Omental fat pad (tissue), 4 donors: ENCODE measurements around the gene DMBX1. TPM values are rescaled to one million over a fixed set of nuclear protein-coding genes. Genes with fewer than 3 reads are reported as not detected.

Source experiments
- ATAC-seq: fragments of 150-250 bp; one replicate; pipeline ENCODE4 v1.9.1; 2016; ENCODE audit warnings: mild to moderate bottlenecking, moderate library complexity; ENCODE audit not compliant: low FRiP score
- DNase-seq: peaks from one replicate; pipeline ENCODE4 v3.0.0-alpha.2; 2019; ENCODE audit warnings: low spot score
- total RNA-seq, 4 donors: library from RNA; depleted of rRNA; stranded (reverse); fragments of >200 nt; gene quantifications; one replicate each; pipeline ENCODE4 v1.1.0, GENCODE V29; 2016
- TF ChIP-seq, protein P1 (sequence below), 3 donors: fragments of 450-650 bp; IDR thresholded peaks; one replicate each; pipeline ENCODE4 v1.5.1; 2016 to 2017; ENCODE audit warnings: antibody characterized with exemption in 3 of 3, mild to moderate bottlenecking in 3 of 3, moderate library complexity in 2 of 3

The DMBX1 gene
- not detected for total RNA-seq

DNA sequence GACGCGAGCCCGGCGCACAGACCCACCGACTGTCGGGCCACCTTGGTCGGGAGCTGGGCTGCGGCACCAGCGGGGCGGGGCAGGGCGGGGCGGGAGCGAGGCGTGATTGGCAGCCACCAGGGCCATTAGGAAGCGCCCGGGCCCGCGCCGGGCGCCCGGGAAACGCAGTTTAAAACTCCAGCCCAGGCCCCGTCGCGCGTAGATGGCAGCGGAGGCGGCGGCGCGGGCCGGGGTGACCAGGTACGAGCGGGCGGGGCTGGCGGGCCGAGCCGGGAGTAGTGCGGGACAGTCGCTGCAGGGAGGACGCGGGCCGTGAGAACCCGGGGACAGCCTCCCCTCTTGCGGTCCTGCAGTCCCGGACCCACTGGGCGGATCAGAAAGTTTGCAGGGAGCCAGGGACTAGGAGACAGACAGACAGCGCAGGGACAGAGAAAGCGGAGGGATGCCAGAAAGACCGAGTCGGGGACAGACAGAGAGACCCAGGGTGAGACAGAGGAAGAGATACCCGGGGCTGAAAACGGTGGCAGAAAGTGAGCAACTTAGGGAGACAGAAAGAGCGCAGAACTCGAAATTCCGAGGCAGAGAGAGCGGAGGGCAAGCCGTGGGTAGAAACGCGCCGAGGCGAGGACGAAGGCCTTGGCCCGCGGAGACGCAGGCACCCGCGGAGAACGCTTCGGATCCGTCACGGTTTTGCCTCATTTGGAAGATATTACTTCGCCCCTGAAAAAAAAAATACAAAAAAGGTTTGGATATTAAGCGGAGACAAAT, at the start of gene DMBX1:
Gene DMBX1, plus strand, starts transcription at position 199 of the 768 bp plus-strand sequence. CDS start 17,175 bp downstream, outside the sequence.
- TF ChIP-seq, protein P1, sequence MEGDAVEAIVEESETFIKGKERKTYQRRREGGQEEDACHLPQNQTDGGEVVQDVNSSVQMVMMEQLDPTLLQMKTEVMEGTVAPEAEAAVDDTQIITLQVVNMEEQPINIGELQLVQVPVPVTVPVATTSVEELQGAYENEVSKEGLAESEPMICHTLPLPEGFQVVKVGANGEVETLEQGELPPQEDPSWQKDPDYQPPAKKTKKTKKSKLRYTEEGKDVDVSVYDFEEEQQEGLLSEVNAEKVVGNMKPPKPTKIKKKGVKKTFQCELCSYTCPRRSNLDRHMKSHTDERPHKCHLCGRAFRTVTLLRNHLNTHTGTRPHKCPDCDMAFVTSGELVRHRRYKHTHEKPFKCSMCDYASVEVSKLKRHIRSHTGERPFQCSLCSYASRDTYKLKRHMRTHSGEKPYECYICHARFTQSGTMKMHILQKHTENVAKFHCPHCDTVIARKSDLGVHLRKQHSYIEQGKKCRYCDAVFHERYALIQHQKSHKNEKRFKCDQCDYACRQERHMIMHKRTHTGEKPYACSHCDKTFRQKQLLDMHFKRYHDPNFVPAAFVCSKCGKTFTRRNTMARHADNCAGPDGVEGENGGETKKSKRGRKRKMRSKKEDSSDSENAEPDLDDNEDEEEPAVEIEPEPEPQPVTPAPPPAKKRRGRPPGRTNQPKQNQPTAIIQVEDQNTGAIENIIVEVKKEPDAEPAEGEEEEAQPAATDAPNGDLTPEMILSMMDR (IDR thresholded peaks at IDR 0.05), result no peak
- ATAC-seq (no peak), DNase-seq (no peak)

DNA sequence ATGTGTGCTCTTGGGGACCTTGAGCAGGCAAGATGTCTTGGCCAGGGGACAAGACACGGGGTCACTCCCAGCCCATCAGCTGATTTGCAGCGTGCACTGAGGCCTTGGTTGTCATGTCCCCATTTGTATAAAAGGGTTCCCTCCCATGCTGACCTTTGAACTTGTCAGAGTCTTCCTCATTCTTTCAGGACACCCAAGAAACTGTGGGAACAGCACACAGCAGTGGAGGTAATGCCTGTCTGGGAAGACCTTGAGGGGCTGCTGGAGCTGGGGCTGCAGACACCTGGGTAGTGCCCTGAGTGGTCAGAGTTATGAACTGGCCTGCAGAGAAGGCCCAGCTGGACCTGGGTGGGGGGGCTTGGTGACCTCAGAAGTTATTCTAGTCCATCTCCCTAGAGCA, 49.2 kb upstream of the DMBX1 start:
- TF ChIP-seq, protein P1 (IDR thresholded peaks at IDR 0.05), result no peak
- ATAC-seq, result no peak
- DNase-seq, result no peak

DNA sequence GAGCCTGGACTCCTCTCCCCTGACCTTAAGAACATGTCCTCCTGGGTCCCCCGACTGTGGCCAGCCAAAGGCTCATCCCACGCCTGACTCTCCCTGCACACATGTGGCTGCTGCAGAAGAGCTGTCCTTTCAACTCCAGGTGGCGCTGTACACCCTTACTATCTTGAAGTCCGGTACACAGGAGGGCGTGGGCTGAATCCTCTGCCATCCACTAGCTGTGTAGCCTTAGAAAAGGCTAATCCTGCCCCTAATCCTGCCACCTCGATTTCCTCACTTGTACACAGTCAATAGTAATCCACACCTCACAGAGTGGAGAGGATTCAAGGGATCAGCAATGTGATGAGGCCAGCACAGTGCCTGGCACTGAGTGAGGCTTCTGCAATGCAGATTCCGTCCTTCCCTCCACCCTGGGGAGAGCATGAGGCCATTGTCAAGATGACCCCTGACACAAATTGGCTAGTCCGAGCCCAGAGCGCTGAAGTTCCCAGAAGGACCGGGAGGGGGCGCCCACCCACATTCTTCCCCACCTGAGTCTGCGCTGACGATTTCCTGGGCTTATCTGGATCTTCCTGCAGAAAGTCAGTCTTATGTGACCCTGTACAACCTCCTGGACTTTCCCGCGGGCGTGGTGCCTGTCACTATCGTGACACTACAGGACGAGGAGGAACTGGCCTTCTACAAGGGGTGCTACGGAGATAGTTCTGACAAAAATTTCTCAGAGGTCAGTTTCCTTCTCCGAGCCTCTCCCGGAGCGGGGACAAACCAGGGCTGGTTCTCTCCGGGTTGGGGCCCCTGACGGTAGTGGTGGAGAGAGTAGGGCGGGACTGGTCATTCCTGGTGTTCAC, 47.1 kb upstream of the DMBX1 start:
- ATAC-seq (peak; percentile 80), DNase-seq (peak; percentile 60)
- TF ChIP-seq, protein P1 (IDR thresholded peaks at IDR 0.05), result peak in 2 of 3 donors; percentile 52 to 84

DNA sequence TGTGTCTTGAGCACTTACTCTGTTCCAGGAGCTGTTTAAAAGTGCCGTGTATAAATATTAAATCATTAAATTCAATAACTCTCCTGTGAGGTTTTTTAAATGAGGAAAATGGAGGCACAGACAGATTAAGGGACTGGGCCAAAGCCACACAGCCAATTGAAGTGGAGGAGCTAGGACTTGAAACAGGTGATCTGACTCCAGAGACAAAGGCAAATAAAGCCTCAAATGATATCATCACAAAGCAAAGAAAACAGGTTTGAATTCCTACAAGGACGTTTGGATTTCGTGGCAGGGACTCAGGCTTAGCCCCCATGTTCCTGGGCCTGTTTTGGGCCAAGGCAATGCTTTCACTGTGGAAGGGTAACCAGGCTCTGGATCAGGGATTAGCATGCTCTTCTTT, 45.2 kb upstream of the DMBX1 start:
- TF ChIP-seq, protein P1 (IDR thresholded peaks at IDR 0.05), result no peak
- no peak for DNase-seq
- ATAC-seq, result no peak

DNA sequence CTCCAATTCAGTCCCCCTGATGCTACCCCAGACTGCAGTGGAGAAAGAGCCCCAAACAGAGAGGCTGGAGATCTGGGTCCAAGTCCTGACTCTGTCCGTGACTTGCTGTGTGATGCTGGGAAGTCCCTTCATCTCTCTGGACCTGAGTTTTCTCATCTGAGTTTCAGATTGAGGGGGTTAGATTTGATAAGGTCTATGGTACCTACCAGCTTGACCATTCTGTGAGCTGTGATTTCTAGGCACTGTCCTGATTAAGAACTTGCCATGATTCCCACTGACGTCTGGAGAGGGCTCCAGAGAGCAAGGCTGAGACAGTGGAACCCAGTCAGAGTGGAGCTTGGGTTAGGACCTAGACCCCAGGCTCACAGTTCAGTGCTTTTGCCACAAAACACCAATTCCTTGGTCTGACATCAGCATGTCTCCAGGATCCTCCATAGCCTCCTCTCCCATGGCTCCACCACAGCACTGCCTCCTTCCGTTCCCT, 43.8 kb upstream of the DMBX1 start:
- DNase-seq (no peak), ATAC-seq (no peak)
- TF ChIP-seq, protein P1 (IDR thresholded peaks at IDR 0.05), result no peak

DNA sequence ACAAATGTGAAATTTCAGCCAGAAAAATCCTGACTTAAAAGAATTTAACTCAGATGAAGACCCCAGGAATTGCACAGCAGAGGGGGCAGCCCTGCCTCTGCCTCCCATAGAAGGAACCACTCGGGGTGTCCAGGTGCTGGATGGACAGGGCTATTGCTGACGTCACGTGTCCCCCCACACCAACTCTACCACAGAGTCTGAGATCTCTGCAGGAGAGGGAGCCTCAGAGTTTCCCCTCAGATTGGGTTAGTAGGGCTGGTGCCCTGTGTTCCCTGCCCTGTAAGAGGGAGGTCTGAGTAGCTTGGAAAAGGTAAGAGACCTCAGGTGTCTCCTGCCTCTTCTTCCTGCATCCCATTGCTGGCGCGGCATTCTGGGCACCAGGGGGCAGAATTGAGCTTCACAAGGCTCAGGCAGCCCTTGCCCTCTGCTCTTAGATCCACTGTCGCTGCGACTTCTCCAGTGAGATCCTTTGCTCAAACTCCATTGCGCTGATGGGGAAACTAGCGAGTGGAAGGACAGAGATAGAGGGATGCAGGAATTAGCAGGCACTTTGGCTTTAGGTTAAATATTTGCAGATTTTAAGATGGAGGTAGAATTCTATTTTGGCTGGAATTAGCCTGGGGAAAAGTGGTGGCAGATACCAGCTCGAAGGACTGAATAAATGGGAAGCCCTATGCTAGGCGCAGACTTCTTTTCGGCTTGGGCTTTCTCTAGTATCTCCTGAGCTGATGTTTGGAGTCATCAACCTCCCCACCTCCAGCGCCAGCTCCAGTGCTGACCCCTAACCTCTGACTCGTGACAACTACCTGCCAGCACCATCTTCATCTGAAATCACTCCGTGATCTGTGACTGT, 42.8 kb upstream of the DMBX1 start:
- TF ChIP-seq, protein P1 (IDR thresholded peaks at IDR 0.05), result peak in 1 of 3 donors; percentile 18
- ATAC-seq (no peak), DNase-seq (peak; percentile 84)
